ENCODE measurements around the gene HOXA5.

Gene HOXA5

DNA sequence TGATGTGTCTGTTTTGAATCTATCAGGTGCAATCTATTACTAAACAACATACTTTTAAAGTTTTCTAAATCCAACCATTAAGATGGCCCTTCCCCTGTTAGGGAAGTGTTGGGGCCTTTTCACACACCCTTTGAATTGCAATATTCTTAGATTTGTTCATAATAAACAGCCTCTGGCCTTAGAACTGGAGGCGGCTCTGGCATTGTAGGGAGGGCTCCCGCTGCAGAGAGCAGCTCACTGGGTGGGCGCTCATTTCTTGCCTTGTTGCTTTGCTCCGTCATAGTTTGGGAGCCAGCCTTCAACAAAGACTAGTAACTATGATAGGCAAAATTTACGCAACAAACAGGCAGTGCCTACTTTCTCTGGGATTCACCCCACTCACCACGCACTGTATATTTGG, 34.9 kb upstream of the HOXA5 start:
- Mint-ChIP-seq H3K9me3 (no peaks in the 10 kb centered on the region), H3K4me1 (peaks cover 46% of the 10 kb centered on the region), H3K27me3 (ENCODE audit: low read depth) (peaks cover 87% of the 10 kb centered on the region), H3K27ac (peak overlapping the region; percentile 95 to 100 (median 96)), H3K36me3 (ENCODE audit: low read depth) (peaks cover 32% of the 10 kb centered on the region), H3K4me3 (peak overlapping the region; percentile 83 to 93 (median 92))
- TF ChIP-seq, protein P1, sequence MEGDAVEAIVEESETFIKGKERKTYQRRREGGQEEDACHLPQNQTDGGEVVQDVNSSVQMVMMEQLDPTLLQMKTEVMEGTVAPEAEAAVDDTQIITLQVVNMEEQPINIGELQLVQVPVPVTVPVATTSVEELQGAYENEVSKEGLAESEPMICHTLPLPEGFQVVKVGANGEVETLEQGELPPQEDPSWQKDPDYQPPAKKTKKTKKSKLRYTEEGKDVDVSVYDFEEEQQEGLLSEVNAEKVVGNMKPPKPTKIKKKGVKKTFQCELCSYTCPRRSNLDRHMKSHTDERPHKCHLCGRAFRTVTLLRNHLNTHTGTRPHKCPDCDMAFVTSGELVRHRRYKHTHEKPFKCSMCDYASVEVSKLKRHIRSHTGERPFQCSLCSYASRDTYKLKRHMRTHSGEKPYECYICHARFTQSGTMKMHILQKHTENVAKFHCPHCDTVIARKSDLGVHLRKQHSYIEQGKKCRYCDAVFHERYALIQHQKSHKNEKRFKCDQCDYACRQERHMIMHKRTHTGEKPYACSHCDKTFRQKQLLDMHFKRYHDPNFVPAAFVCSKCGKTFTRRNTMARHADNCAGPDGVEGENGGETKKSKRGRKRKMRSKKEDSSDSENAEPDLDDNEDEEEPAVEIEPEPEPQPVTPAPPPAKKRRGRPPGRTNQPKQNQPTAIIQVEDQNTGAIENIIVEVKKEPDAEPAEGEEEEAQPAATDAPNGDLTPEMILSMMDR (IDR thresholded peaks at IDR 0.05; ENCODE audit: unreplicated experiment in 3 of 3): no peak

DNA sequence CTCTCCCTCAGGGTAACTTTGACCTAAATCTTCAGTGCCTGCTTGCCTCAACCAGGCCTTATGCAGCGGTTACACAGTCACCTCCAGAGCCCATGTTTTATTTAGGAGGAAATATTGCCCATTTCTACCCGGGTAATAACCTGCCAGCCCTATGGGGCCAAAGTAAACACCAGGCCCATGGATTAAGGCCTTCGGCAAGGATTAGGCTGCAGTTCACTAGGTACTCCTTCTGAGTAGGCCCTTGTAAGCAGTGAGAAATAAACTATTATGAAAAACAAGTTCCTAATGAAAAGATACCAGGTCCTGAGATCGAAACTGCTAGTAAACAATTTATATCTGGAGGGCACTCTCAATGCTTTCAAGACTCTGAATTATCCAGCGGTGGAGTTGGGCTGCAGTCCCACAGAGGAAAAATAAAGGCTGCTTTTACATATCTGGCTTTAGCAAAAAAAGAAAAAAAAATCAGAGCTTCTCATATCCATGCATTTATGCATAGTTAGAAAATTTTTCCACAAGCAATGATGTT, 34.4 kb upstream of the HOXA5 start:
- Mint-ChIP-seq H3K9me3 (no peaks in the 10 kb centered on the region), H3K27ac (peak overlapping the region; percentile 95 to 100 (median 96)), H3K27me3 (ENCODE audit: low read depth) (peaks cover 82% of the 10 kb centered on the region), H3K4me3 (peak overlapping the region; percentile 83 to 93 (median 92)), H3K4me1 (peaks cover 44% of the 10 kb centered on the region), H3K36me3 (ENCODE audit: low read depth) (peaks cover 32% of the 10 kb centered on the region)
- TF ChIP-seq, protein P1 (IDR thresholded peaks at IDR 0.05; ENCODE audit: unreplicated experiment in 3 of 3): no peak

DNA sequence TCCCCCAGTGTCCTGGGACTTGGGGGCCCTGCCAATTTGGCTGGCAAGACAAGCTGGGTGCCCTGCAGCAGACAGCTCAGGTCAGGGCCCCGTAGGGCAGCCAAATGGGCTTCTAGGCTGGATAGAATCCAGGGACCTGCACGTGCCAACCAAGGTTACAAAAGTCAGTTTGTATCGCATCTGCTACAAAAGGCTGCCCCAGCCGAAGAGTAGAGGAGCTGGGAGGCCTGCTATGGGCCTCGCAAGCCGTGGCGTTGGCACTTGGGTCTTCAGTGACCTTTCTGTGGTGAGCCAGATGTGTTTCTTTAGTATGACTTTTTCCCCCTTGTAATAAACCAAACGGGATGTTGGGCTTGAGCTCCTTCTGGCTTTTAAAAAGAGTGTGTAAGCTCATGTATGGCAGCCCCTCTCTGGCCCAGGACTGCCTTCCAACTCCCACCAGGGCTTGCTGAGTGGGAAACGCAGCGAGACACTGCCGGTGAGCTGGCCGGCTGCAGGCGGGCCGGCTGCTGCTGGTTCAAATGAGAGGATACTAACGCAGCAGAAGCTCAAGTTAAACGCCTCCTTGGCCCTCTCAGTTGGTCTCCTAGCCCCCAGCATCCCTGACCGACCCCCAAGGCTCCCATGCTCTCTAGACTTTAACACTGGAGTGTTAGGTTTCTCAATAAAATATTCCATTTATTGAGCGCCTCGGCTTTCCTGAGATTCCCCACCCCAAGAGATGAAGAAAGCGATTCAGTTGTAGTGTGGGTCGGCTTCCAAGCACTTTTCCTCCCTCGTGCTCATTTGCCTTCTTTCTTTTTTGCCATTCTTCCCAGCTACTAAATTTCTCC, 33.7 kb upstream of the HOXA5 start:
- H3K4me1 Mint-ChIP-seq: peaks cover 43% of the 10 kb centered on the region
- no peaks in the 10 kb centered on the region for H3K9me3 Mint-ChIP-seq
- H3K36me3 Mint-ChIP-seq (ENCODE audit: low read depth): peaks cover 36% of the 10 kb centered on the region
- peaks cover 80% of the 10 kb centered on the region for H3K27me3 Mint-ChIP-seq (ENCODE audit: low read depth)
- peak overlapping the region; percentile 95 to 100 (median 96) for H3K27ac Mint-ChIP-seq
- H3K4me3 Mint-ChIP-seq: peak overlapping the region; percentile 83 to 93 (median 92)
- TF ChIP-seq, protein P1 (IDR thresholded peaks at IDR 0.05; ENCODE audit: unreplicated experiment in 3 of 3): no peak

DNA sequence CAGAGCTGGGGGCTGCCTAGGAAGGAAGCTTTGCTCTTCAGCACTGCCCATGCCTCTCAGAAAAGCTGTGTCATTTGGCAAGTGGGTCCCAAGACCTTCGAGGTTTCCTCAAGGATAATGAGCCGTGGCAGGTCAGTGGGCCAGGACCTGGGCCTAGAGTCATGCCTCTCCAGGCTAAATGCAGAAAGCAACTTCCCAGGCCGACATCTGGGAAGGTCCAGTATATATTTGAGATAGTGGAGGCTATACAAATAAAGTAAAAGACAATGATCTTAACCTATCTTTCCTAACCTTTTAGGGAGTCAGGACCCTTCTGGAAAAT, 33.0 kb upstream of the HOXA5 start:
- TF ChIP-seq, protein P1 (IDR thresholded peaks at IDR 0.05; ENCODE audit: unreplicated experiment in 3 of 3): no peak
- Mint-ChIP-seq H3K9me3 (no peaks in the 10 kb centered on the region), H3K27ac (peak overlapping the region; percentile 95 to 100 (median 96)), H3K27me3 (ENCODE audit: low read depth) (peaks cover 80% of the 10 kb centered on the region), H3K36me3 (ENCODE audit: low read depth) (peaks cover 43% of the 10 kb centered on the region), H3K4me3 (peak overlapping the region; percentile 83 to 93 (median 92)), H3K4me1 (peaks cover 50% of the 10 kb centered on the region)

DNA sequence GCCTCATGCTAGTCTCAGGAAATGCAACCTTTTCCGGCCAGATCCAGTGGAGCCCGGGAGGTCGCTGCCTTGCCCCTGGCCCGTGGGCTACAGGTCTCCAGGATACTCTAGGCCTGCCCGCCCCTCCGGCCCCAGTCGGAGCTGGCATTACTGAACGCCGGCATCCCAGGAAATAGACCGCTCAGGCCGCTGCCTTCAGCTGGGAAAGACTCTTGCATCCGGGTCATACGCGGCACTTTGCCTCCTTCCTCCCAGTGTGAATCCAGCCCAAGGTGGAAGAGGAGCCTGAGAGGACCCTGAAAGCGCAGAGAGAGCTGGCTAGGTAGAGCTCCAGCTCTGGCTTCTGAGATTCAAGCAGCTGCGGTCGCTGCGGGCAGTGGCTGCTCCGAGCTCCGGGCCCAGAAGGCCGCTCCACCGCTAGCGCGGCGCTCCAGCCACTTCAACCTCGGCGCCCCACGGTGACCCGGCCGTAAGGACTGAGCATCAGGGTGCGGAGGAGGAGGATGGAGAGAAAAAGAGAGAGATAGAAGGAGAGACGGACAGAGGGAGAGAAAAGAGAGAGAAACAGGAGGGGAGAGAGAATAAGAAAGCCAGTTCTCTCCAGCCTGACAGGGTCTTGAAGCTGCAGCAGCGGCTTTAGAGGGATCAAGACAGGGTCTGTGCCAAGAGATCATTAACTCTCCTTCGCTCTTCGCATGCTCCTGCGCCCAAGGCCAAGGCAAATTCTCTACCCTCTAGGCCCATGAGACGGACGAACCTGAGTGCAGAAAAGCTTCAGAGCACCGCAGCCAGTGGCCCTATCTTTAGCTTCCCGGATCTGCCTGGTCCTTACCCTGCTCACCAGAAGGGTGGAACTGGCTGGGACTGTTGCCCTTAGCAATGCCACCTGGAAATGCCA, 32.4 kb upstream of the HOXA5 start:
- peak overlapping the region; percentile 95 to 100 (median 96) for H3K27ac Mint-ChIP-seq
- TF ChIP-seq, protein P1 (IDR thresholded peaks at IDR 0.05; ENCODE audit: unreplicated experiment in 3 of 3): no peak
- H3K4me1 Mint-ChIP-seq: peaks cover 50% of the 10 kb centered on the region
- H3K36me3 Mint-ChIP-seq (ENCODE audit: low read depth): peaks cover 49% of the 10 kb centered on the region
- peaks cover 75% of the 10 kb centered on the region for H3K27me3 Mint-ChIP-seq (ENCODE audit: low read depth)
- no peaks in the 10 kb centered on the region for H3K9me3 Mint-ChIP-seq
- H3K4me3 Mint-ChIP-seq: peak overlapping the region; percentile 83 to 93 (median 92)

Measured in nephron (organoid).